Uterus (tissue), 2 donors: ENCODE data around the gene SULT1A2.

Experiments
- POLR2A ChIP-seq, 2 donors: fragments of 450-650 bp; IDR thresholded peaks; one replicate each; pipeline ENCODE4 v1.6.1; 2016; ENCODE audit warnings: antibody characterized with exemption in 2 of 2, mild to moderate bottlenecking in 1 of 2, moderate library complexity in 1 of 2
- TF ChIP-seq, protein P1 (sequence below), 4 experiments: fragments of 200-600 bp in 2 of 4; fragments of 450-650 bp in 2 of 4; sonication (generic) in 2 of 4; IDR thresholded peaks; one replicate each; pipeline ENCODE4 v1.5.1; 2016 to 2019; ENCODE audit warnings: antibody characterized with exemption in 4 of 4, mild to moderate bottlenecking in 2 of 4, moderate library complexity in 1 of 4

DNA sequence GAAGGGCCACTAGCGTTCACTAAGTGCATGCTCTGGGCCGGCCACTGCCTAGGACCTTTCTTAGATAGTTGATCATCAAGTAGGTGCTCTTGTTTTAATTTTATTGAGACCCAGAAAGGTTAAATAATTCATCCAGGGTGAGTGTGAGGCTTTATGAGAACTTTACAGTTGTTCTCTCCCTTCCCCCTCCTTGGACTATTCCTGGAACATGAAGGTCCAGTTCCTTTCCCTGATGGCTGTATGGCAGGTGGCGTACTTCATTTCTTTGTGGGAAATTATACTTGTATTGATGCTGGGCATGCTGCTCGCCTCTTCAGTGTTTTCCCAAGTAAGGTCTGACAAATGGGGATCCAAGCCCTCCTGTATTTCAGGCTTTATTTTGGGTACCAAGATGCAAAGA is 34.7 kb downstream of the SULT1A2 start:
- TF ChIP-seq, protein P1, sequence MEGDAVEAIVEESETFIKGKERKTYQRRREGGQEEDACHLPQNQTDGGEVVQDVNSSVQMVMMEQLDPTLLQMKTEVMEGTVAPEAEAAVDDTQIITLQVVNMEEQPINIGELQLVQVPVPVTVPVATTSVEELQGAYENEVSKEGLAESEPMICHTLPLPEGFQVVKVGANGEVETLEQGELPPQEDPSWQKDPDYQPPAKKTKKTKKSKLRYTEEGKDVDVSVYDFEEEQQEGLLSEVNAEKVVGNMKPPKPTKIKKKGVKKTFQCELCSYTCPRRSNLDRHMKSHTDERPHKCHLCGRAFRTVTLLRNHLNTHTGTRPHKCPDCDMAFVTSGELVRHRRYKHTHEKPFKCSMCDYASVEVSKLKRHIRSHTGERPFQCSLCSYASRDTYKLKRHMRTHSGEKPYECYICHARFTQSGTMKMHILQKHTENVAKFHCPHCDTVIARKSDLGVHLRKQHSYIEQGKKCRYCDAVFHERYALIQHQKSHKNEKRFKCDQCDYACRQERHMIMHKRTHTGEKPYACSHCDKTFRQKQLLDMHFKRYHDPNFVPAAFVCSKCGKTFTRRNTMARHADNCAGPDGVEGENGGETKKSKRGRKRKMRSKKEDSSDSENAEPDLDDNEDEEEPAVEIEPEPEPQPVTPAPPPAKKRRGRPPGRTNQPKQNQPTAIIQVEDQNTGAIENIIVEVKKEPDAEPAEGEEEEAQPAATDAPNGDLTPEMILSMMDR (IDR thresholded peaks at IDR 0.05): no peak
- TF ChIP-seq POLR2A (IDR thresholded peaks at IDR 0.05): no peak
